VCaP (cell line): Measurements from ENCODE around the gene CAB39.

Experiments used
- H3K27ac ChIP-seq: fragments of 450-650 bp; 2 replicates; pipeline ENCODE4 v1.5.1; 2017
- TF ChIP-seq, protein P1 (sequence below): fragments of 450-650 bp; conservative IDR thresholded peaks from 2 replicates; pipeline ENCODE4 v1.5.1; 2017; ENCODE audit warnings: mild to moderate bottlenecking, moderate library complexity

CAB39 gene

DNA sequence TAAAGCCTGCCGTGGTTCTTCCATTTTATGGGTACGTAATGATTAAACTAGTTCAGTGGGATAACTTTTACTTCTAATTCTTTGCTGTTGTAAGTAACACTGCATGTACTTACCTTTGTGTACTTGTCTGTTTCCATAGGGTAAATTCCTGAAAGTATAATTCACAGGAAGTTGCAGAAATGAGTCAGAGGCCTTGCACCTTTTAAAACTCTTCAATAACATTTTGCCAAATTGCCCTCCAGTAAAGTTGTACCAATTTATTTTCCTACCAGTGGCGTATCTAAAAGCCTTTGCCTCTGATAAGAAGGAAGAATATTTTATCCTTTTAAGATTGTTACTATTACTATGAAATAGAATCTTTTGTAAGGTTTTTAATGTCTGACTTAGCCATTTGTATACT, 65.1 kb downstream of the CAB39 start:
- H3K27ac ChIP-seq = no peak overlapping the region
- TF ChIP-seq, protein P1, sequence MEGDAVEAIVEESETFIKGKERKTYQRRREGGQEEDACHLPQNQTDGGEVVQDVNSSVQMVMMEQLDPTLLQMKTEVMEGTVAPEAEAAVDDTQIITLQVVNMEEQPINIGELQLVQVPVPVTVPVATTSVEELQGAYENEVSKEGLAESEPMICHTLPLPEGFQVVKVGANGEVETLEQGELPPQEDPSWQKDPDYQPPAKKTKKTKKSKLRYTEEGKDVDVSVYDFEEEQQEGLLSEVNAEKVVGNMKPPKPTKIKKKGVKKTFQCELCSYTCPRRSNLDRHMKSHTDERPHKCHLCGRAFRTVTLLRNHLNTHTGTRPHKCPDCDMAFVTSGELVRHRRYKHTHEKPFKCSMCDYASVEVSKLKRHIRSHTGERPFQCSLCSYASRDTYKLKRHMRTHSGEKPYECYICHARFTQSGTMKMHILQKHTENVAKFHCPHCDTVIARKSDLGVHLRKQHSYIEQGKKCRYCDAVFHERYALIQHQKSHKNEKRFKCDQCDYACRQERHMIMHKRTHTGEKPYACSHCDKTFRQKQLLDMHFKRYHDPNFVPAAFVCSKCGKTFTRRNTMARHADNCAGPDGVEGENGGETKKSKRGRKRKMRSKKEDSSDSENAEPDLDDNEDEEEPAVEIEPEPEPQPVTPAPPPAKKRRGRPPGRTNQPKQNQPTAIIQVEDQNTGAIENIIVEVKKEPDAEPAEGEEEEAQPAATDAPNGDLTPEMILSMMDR = no peak

DNA sequence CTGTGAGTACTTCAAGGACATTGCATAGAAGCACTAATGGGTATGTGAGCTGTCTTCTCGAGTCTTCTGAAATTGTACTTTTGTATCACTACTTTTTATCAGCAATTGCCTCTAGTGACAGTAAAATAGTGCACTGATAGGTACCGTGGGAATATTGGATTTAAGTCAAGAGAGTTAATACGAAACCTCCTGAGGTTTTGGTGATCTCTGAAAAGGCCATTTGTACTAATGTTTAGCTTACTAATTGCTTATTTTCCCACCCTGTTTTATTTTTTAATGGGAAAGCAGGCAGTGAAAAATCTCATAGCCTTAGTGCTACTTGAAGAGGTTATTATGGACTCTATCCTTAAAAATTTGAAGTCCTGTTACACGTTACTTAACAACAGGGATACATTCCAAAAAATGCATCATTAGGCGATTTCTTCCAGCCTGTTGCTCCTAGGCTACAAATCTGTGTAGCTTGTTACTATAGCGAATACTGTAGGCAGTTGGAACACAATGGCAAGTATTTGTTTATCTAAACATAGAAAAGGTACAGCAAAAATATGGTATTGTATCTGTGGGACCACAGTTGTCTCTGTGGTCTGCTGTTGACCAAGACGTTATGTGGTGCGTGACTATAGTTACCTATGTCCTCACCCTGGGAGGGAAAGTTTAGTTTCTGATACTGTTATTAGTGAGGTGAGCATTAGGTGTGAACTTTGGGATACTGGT, 65.9 kb downstream of the CAB39 start:
- TF ChIP-seq, protein P1 = no peak
- H3K27ac ChIP-seq = no peak overlapping the region

- no peak overlapping the region for H3K27ac ChIP-seq
- TF ChIP-seq, protein P1 = no peak
Measured at GRCh38 chr2:230779126-230779525, 66.5 kb downstream of the CAB39 start.

DNA sequence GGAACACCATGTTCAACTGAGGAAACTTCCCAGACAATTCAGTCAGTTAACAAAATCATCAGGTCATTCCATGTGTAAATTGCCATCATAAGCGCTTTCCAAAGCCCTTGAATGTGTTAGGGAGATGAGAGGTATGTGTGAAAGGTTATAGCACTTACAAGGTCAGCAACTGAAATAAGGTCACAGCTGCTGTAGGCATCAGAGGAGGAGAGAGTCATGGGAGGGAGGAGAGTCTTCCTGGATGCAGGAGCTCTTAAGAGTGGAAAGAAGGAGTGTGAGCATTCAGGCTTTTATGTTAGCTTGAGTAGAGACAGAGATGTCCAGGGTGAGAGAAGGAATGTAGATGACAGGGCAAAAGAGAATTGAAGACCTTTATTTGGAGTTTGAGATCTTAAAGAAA, 67.0 kb downstream of the CAB39 start:
- H3K27ac ChIP-seq = no peak overlapping the region
- TF ChIP-seq, protein P1 = no peak

DNA sequence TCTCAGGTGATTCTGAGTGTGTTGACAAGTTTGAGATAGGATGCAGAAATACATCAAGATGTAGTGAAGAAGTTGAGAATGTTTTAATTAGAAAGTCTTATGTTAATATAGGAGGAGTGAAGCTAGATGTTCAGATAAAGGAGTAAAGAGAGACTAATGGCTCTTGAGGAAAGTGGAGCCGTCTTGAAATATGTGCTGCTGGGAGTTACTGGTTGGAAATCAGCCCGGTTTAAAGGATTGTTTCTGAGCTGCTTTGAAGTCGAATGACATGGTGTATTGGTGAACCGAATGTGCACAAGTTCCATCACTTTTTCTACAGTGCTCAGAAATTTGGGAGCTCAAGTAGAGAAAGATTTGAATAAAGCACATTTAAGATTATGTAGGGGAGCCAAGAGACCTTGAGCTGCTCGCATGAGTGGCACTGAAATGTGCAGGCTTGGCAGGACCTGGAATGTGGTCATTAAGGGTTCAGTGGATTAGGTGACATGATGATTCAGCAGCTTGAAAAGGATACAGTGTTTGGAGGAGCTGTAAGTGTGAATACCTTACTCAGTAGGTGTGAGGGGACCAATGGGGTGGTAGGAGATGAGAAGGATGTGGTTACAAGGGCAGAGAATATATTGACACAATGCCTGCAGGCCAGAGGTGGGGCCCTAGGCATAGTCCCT, 68.6 kb downstream of the CAB39 start:
- no peak overlapping the region for H3K27ac ChIP-seq
- TF ChIP-seq, protein P1 = no peak

DNA sequence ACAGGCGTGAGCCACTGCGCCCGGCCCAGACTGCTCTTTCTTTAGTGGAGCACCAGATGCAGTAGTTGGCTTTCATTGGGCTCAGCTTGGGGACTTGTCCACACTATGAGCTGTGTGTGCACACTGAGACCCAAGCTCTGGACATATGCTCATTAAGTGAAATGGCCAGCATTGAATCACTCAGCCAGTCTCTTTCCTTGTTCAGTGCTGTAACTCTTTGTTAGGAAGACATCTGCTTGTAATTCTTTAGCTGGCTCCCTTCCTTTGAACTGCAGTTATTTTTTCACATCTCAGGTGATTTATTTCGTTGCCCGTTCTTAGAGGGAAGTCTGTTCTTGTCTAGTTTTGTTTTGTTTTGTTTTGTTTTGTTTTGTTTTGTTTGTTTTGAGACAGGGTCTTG, 70.5 kb downstream of the CAB39 start:
- TF ChIP-seq, protein P1 = no peak

DNA sequence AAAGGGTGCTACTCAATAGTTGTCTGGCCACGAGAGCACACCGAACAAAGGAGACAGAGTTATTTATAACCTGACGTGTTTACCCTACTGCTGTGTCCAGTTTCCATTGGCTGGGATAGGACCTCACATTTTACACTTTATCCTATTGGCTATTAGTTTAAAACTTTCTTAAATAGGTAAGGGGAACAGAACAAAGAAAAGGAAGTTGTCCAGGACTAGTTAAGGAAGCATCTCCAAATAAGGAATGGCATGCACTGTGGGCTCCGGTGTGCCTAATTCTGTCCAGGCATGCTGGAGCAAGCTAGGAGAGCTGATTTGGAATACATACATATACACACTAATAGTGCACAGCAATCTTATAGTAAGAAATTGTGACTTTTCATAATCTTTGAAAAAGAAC, 72.2 kb downstream of the CAB39 start:
- TF ChIP-seq, protein P1 = no peak
- H3K27ac ChIP-seq = no peak overlapping the region

More for the DNA sequence above, 70.5 kb downstream of the CAB39 start:
- no peak overlapping the region for H3K27ac ChIP-seq
